Neural cell (in vitro differentiated cells): ENCODE data around the gene PHF11. TPM values are rescaled to one million over a fixed set of nuclear protein-coding genes. Genes with fewer than 3 reads are reported as not detected.

Experiments
- H2AFZ ChIP-seq: fragments of 200-600, 300-800 bp; sonication (generic), shearing (Covaris generic); 2 replicates; pipeline ENCODE4 v1.6.0; 2014; ENCODE audit warnings: low read depth, mild to moderate bottlenecking, antibody characterized with exemption, low read length, moderate library complexity
- H3F3A ChIP-seq: fragments of 200-600 bp; shearing (Covaris generic); 2 replicates; pipeline ENCODE4 v1.6.1; 2016; ENCODE audit warnings: mild to moderate bottlenecking, moderate library complexity, mixed read lengths, antibody characterized with exemption, low read length; ENCODE audit not compliant: insufficient read depth, poor library complexity, severe bottlenecking
- H3K27ac ChIP-seq: fragments of 200-600, 300-800 bp; sonication (generic), shearing (Covaris generic); 2 replicates; pipeline ENCODE4 v1.5.1; 2014; ENCODE audit warnings: mild to moderate bottlenecking, low read length, moderate library complexity
- H3K27me3 ChIP-seq: fragments of 300-800, 200-600 bp; sonication (generic), shearing (Covaris generic); 2 replicates; pipeline ENCODE4 v1.6.0; 2014; ENCODE audit warnings: mild to moderate bottlenecking, low read depth, low read length, moderate library complexity; ENCODE audit not compliant: insufficient read depth
- H3K36me3 ChIP-seq: fragments of 300-800, 200-600 bp; sonication (generic), shearing (Covaris generic); 2 replicates; pipeline ENCODE4 v1.5.1; 2014; ENCODE audit warnings: mild to moderate bottlenecking, antibody characterized with exemption, low read length, moderate library complexity; ENCODE audit not compliant: insufficient read depth
- H3K4me2 ChIP-seq: fragments of 300-800, 200-600 bp; sonication (generic), shearing (Covaris generic); 2 replicates; pipeline ENCODE4 v1.6.0; 2014; ENCODE audit warnings: mild to moderate bottlenecking, low read length
- H3K4me3 ChIP-seq: fragments of 300-800, 200-600 bp; sonication (generic), shearing (Covaris generic); 2 replicates; pipeline ENCODE4 v1.5.1; 2014; ENCODE audit warnings: mild to moderate bottlenecking, low read length, moderate library complexity
- H3K79me2 ChIP-seq: fragments of 200-600 bp; shearing (Covaris generic); replicated peaks from 2 replicates; pipeline ENCODE4 v1.6.0; 2014; ENCODE audit warnings: mild to moderate bottlenecking, low read length, moderate library complexity; ENCODE audit not compliant: insufficient read depth
- H3K9ac ChIP-seq: fragments of 300-800, 200-600 bp; sonication (generic), shearing (Covaris generic); 2 replicates; pipeline ENCODE4 v1.6.1; 2016; ENCODE audit warnings: mild to moderate bottlenecking, low read length, mixed read lengths
- H3K9me2 ChIP-seq: fragments of 200-600 bp; shearing (Covaris generic); 2 replicates; pipeline ENCODE4 v1.6.1; 2016; ENCODE audit warnings: mild to moderate bottlenecking, low read length, mixed read lengths; ENCODE audit not compliant: insufficient read depth
- H3K9me3 ChIP-seq: fragments of 200-600, 300-800 bp; sonication (generic), shearing (Covaris generic); 2 replicates; pipeline ENCODE4 v1.6.1; 2016; ENCODE audit warnings: mild to moderate bottlenecking, mixed run types, low read length, moderate library complexity, mixed read lengths
- H4K20me1 ChIP-seq: fragments of 200-600 bp; shearing (Covaris generic); 2 replicates; pipeline ENCODE4 v1.6.1; 2016; ENCODE audit warnings: mild to moderate bottlenecking, mixed run types; ENCODE audit not compliant: insufficient read depth
- CTCF ChIP-seq: fragments of 450-650 bp; IDR thresholded peaks from 2 replicates; pipeline ENCODE4 v1.5.1; 2014; ENCODE audit warnings: antibody characterized with exemption, mild to moderate bottlenecking, moderate library complexity; ENCODE audit not compliant: poor library complexity, severe bottlenecking
- EP300 ChIP-seq: fragments of 450-650 bp; conservative IDR thresholded peaks from 2 replicates; pipeline ENCODE4 v1.6.1; 2014; ENCODE audit warnings: antibody characterized with exemption, mild to moderate bottlenecking, moderate library complexity; ENCODE audit not compliant: poor library complexity, severe bottlenecking
- EZH2 ChIP-seq: fragments of 200-600, 300-800 bp; shearing (Covaris generic), sonication (generic); IDR thresholded peaks from 2 replicates; pipeline ENCODE4 v1.6.1; 2014; ENCODE audit warnings: antibody characterized with exemption, low read length, borderline replicate concordance, mild to moderate bottlenecking; ENCODE audit not compliant: insufficient read depth, poor library complexity, severe bottlenecking
- MXI1 ChIP-seq: fragments of 450-650 bp; conservative IDR thresholded peaks from 2 replicates; pipeline ENCODE4 v1.6.1; 2014; ENCODE audit warnings: antibody characterized with exemption, mild to moderate bottlenecking; ENCODE audit not compliant: poor library complexity, severe bottlenecking
- POLR2AphosphoS5 ChIP-seq: IDR thresholded peaks from 2 replicates; pipeline ENCODE4 v1.6.1; 2012
- RAD21 ChIP-seq: fragments of 450-650 bp; conservative IDR thresholded peaks from 2 replicates; pipeline ENCODE4 v1.6.1; 2014; ENCODE audit warnings: antibody characterized with exemption, mild to moderate bottlenecking, moderate library complexity
- REST ChIP-seq: IDR thresholded peaks from 2 replicates; pipeline ENCODE4 v1.6.1; 2012; ENCODE audit warnings: borderline replicate concordance
- SMC3 ChIP-seq: fragments of 450-650 bp; conservative IDR thresholded peaks from 2 replicates; pipeline ENCODE4 v1.6.1; 2014; ENCODE audit warnings: antibody characterized with exemption, mild to moderate bottlenecking, moderate library complexity; ENCODE audit not compliant: poor library complexity
- TAF1 ChIP-seq: IDR thresholded peaks from 2 replicates; pipeline ENCODE4 v1.6.1; 2012; ENCODE audit warnings: low read depth
- polyA plus RNA-seq: library from polyadenylated mRNA; depleted of rRNA; stranded (reverse); fragments of >200 nt; gene quantifications from 2 replicates; pipeline ENCODE4 v1.2.3, GENCODE V29; 2014

Gene PHF11
- polyA plus RNA-seq, 1 donor from 2014 or later, result not detected

GRCh38 chr13:49521224-49521623 is 25.5 kb downstream of the PHF11 start:
- no peaks in the 10 kb centered on the region for H3K79me2 ChIP-seq
- no peaks in the 10 kb centered on the region for H3K9me2 ChIP-seq
- no peak overlapping the region for H3K4me3 ChIP-seq
- no peak overlapping the region for H3K9ac ChIP-seq
- H3K27me3 ChIP-seq, result no peaks in the 10 kb centered on the region
- no peak overlapping the region for H2AFZ ChIP-seq
- H3K36me3 ChIP-seq, result no peaks in the 10 kb centered on the region
- TF ChIP-seq RAD21 (no peak), MXI1 (no peak), SMC3 (no peak), EP300 (no peak), TAF1 (no peak), CTCF (no peak), POLR2AphosphoS5 (no peak), REST (no peak), EZH2 (no peak)
- H4K20me1 ChIP-seq, result no peaks in the 10 kb centered on the region
- H3K9me3 ChIP-seq, result no peaks in the 10 kb centered on the region
- H3F3A ChIP-seq, result no peaks in the 10 kb centered on the region
- no peak overlapping the region for H3K4me2 ChIP-seq
- H3K27ac ChIP-seq, result no peak overlapping the region

GRCh38 chr13:49524740-49525501 is 29.2 kb downstream of the PHF11 start:
- no peaks in the 10 kb centered on the region for H3F3A ChIP-seq
- no peak overlapping the region for H3K4me2 ChIP-seq
- no peaks in the 10 kb centered on the region for H3K27me3 ChIP-seq
- no peak overlapping the region for H3K27ac ChIP-seq
- H3K9ac ChIP-seq, result no peak overlapping the region
- no peak overlapping the region for H3K4me3 ChIP-seq
- H3K36me3 ChIP-seq, result no peaks in the 10 kb centered on the region
- no peaks in the 10 kb centered on the region for H4K20me1 ChIP-seq
- H3K9me2 ChIP-seq, result no peaks in the 10 kb centered on the region
- H3K9me3 ChIP-seq, result no peaks in the 10 kb centered on the region
- no peak overlapping the region for H2AFZ ChIP-seq
- TF ChIP-seq MXI1, result no peak
- no peak for TF ChIP-seq EZH2
- no peak for TF ChIP-seq SMC3
- TF ChIP-seq REST, result no peak
- no peak for TF ChIP-seq CTCF
- no peak for TF ChIP-seq EP300
- no peak for TF ChIP-seq TAF1
- no peak for TF ChIP-seq RAD21
- no peak for TF ChIP-seq POLR2AphosphoS5
- H3K79me2 ChIP-seq, result no peaks in the 10 kb centered on the region
